ENCODE data around the gene NBEA. TPM values are rescaled to one million over a fixed set of nuclear protein-coding genes. Genes with fewer than 3 reads are reported as not detected.

The NBEA gene
- total and polyA plus RNA-seq, 8 donors: 1.6 to 36.0 (median 7.7) TPM

DNA sequence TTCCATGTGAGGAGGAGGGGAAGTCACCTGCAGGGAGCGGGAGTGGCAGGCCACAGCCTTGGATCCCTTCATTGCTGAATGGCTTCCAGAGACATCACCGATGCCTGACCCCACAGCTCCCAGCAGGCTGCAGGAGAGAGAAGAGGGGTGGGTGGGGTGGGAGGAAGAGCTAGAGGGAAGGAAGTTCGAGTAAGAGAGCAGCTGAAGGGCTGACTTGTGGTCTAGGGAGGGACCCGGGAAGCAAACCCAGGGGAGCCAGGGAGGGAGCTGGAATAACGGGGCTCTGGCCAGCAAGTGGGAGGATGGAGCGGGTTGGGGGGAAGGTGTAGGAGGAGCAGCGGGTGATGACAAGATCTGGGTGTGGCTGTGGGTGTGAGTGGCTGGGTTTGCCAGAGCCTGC lies 764.2 kb downstream of the NBEA start:
- H3K36me3 ChIP-seq: no peaks in the 10 kb centered on the region
- H3K4me1 ChIP-seq: no peaks in the 10 kb centered on the region
- no peak overlapping the region for H3K4me3 ChIP-seq
- 78 to 85% (median 84%) methylated on average over 7 of the region's 7 CpGs for WGBS, 5 donors
- H3K27ac ChIP-seq: no peak overlapping the region
- no peaks in the 10 kb centered on the region for H3K27me3 ChIP-seq
- TF ChIP-seq POLR2AphosphoS5 (IDR thresholded peaks at IDR 0.05): no peak
- no peak for TF ChIP-seq EP300 (IDR thresholded peaks at IDR 0.05)
- no peak for TF ChIP-seq POLR2A (IDR thresholded peaks at IDR 0.05)
- no peak for DNase-seq
- intact Hi-C loops (cut with DNase I; ENCODE audit: low total_unique reads): no loop called here
- H3K9me3 ChIP-seq: no peaks in the 10 kb centered on the region

DNA sequence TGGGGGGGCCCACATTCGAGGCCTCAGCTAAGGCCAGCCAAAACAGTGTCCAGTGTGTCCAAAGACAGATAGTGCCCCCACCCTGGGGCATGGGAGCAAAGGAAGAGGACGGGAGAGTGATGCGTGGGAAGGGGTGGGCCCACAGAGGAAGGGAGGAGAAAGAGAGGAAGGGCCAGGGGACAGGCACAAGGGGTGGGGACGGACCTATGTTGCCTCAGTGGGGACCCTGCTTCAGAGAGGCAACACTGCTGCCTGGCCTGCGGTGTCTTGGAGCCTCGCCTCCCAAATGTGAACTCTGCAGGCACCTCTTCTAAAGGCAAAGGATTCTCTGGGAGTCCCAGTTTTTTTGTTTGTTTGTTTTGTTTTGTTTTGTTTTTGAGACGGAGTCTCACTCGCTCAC lies 764.7 kb downstream of the NBEA start:
- no peak overlapping the region for H3K27ac ChIP-seq
- 65 to 91% (median 79%) methylated on average over 8 of the region's 8 CpGs for WGBS, 5 donors

DNA sequence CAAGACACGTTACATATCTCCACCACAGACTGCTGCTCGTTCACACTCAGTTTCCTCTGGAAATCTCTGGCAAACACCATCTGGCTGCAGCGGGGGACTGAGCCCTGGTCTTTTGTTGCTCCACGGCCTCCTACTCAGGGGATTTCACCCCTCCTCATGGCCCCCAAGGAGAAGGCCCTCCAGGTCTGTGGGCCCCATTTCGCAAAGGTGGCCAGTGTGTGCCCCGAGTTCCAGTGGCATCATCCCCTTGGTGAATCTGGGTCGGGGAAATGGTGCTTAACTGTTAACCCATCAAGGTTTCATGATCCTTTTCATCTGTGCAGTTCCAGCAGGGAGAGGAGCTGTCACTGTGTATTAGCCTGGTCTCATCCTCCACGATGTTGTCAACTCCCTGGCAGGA lies 769.8 kb downstream of the NBEA start:
- no peak for DNase-seq
- no peaks in the 10 kb centered on the region for H3K9me3 ChIP-seq
- H3K4me3 ChIP-seq: no peak overlapping the region
- H3K4me1 ChIP-seq: peaks cover 0 to 27% (median 16%) of the 10 kb centered on the region in 4 donors
- H3K36me3 ChIP-seq: no peaks in the 10 kb centered on the region
- no peak overlapping the region for H3K27ac ChIP-seq
- no peaks in the 10 kb centered on the region for H3K27me3 ChIP-seq
- intact Hi-C loops (cut with DNase I; ENCODE audit: low total_unique reads): no loop called here
- TF ChIP-seq POLR2AphosphoS5 (IDR thresholded peaks at IDR 0.05): no peak
- no peak for TF ChIP-seq EP300 (IDR thresholded peaks at IDR 0.05)
- TF ChIP-seq POLR2A (IDR thresholded peaks at IDR 0.05): no peak
- TF ChIP-seq, protein P1, sequence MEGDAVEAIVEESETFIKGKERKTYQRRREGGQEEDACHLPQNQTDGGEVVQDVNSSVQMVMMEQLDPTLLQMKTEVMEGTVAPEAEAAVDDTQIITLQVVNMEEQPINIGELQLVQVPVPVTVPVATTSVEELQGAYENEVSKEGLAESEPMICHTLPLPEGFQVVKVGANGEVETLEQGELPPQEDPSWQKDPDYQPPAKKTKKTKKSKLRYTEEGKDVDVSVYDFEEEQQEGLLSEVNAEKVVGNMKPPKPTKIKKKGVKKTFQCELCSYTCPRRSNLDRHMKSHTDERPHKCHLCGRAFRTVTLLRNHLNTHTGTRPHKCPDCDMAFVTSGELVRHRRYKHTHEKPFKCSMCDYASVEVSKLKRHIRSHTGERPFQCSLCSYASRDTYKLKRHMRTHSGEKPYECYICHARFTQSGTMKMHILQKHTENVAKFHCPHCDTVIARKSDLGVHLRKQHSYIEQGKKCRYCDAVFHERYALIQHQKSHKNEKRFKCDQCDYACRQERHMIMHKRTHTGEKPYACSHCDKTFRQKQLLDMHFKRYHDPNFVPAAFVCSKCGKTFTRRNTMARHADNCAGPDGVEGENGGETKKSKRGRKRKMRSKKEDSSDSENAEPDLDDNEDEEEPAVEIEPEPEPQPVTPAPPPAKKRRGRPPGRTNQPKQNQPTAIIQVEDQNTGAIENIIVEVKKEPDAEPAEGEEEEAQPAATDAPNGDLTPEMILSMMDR (IDR thresholded peaks at IDR 0.05): no peak
- WGBS, 5 donors: 78 to 94% (median 82%) methylated on average over 8 of the region's 8 CpGs

More for the DNA sequence above, 764.7 kb downstream of the NBEA start:
- Histone ChIP-seq H3K36me3 (no peaks in the 10 kb centered on the region), H3K4me3 (no peak overlapping the region), H3K9me3 (no peaks in the 10 kb centered on the region), H3K4me1 (no peaks in the 10 kb centered on the region), H3K27me3 (no peaks in the 10 kb centered on the region)
- intact Hi-C loops (cut with DNase I; ENCODE audit: low total_unique reads): no loop called here
- DNase-seq: no peak
- TF ChIP-seq POLR2AphosphoS5 (IDR thresholded peaks at IDR 0.05) (no peak), EP300 (IDR thresholded peaks at IDR 0.05) (no peak), POLR2A (IDR thresholded peaks at IDR 0.05) (no peak)
- TF ChIP-seq, protein P1 (IDR thresholded peaks at IDR 0.05): no peak

DNA sequence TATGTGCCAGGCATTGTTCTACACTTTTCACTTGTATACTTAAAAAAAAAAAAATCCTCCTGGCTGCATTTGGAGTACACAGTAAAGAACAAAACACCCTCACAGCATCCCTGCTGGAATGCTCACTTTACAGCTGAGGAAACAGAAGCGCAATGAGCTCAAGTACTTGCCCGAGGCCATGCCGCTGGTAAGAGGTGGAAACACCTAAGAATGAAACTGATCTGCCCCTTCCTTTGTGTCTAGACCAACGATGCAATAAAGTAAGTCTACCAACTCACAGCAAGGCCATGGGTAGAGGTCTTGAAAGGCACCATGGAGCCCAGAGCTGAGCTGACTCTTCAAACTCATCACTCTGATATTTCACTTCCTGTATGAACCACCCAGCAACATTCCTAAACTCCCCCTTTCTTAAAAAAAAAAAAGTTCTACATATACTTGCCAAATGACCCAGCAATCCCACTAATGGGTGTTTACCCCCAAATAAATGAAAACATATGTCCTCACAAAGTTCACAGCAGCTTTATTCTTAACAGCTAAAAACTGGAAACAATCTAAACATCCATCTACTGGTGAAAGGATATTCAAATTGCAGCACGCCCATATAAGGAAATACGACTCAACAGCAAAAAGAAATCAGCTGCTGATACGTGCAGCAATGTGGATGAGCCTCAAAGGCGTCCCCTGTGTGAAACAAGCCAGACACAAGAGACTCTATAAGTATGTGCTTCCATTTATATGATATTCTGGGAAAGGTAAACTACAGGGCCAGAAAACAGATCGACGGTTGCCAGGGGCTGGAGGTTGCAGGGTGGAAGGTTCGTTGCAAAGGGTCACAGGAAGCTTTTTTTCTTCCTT lies 771.1 kb downstream of the NBEA start:
- H3K36me3 ChIP-seq: no peaks in the 10 kb centered on the region
- H3K4me1 ChIP-seq: peaks cover 0 to 27% (median 16%) of the 10 kb centered on the region in 4 donors
- no peaks in the 10 kb centered on the region for H3K27me3 ChIP-seq
- intact Hi-C loops (cut with DNase I; ENCODE audit: low total_unique reads): no loop called here
- peak in 1 of 2 donors; percentile 83 for DNase-seq
- H3K27ac ChIP-seq: no peak overlapping the region
- no peaks in the 10 kb centered on the region for H3K9me3 ChIP-seq
- WGBS, 5 donors: 58 to 73% (median 66%) methylated on average over 11 of the region's 11 CpGs
- TF ChIP-seq, protein P1 (IDR thresholded peaks at IDR 0.05): no peak
- TF ChIP-seq EP300 (IDR thresholded peaks at IDR 0.05): no peak
- TF ChIP-seq POLR2AphosphoS5 (IDR thresholded peaks at IDR 0.05): no peak
- TF ChIP-seq POLR2A (IDR thresholded peaks at IDR 0.05): no peak
- no peak overlapping the region for H3K4me3 ChIP-seq

DNA sequence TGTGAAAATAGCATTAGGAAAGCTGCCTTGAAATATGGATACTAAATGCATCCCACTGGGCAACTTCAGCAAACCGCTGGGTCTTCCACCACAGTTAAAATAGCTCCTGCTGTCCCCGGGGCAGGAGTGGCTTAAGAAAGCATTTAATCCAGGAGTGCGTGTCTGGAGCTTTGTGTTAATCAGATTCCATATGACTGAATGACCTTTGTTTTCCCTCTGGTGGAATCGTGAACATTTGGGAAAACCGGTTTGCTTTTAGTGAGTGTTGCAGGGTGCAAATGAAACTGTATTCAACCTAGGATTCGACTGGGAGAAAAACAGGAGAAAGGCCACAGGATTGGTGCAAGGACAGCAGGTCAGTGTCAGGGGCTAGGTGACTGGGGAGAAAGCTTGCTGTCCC lies 772.1 kb downstream of the NBEA start:
- H3K9me3 ChIP-seq: no peaks in the 10 kb centered on the region
- intact Hi-C loops (cut with DNase I; ENCODE audit: low total_unique reads): no loop called here
- WGBS, 5 donors: 34 to 48% (median 35%) methylated on average over 6 of the region's 6 CpGs
- no peaks in the 10 kb centered on the region for H3K27me3 ChIP-seq
- TF ChIP-seq, protein P1 (IDR thresholded peaks at IDR 0.05): no peak
- TF ChIP-seq POLR2A (IDR thresholded peaks at IDR 0.05) (no peak), EP300 (IDR thresholded peaks at IDR 0.05) (no peak), POLR2AphosphoS5 (IDR thresholded peaks at IDR 0.05) (no peak)
- H3K36me3 ChIP-seq: no peaks in the 10 kb centered on the region
- no peak overlapping the region for H3K27ac ChIP-seq
- H3K4me3 ChIP-seq: no peak overlapping the region
- peaks cover 0 to 27% (median 16%) of the 10 kb centered on the region in 4 donors for H3K4me1 ChIP-seq
- DNase-seq: peak in 1 of 2 donors; percentile 46

Data from stomach (tissue), 9 donors.